Epithelial cell of prostate (primary cell): ENCODE data around the gene ENDOD1.
"Not testable (repeated sequence)": the region's sequence is repeated elsewhere in the genome, so short reads cannot be mapped to it uniquely, and the experiment has no call there.

Experiments used
- DNase-seq: peaks from one replicate; pipeline ENCODE4 v3.0.0-alpha.2; 2011; ENCODE audit warnings: low read depth, low spot score
- H3K27ac ChIP-seq: fragments of 450-650 bp; 2 replicates; pipeline ENCODE4 v1.5.1; 2017; ENCODE audit warnings: mild to moderate bottlenecking

ENDOD1 gene

DNA sequence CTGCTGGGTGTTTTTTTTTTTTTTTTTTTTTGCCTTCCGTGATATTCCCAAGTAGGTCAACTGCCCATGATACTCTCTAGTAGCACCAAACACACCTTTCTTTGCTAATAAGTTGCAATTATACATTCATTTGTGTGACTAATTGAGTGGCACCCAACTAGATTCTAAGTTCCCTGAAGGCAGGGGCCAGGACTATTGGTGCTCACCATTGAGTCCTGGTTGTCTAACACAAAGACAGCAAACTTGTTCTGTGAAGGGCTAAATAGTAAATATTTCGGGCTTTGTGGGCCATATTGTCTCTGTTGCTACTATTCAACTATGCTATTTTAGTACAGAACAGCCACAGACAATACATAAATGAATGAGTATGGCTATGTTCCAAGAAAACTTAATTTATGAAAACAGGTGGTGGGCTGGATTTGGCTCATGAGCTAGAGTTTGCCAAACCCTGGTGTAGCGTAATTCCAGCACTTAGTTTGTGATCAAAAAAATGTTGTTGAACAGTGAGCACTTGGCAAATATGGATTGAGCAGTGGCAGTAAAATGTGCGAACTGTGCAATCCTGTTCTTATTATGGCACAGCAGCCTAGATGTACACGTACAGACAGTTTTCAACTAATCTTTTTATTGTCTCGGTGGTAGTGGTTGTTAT is 11.3 kb downstream of the ENDOD1 start:
- DNase-seq = no peak
- no peak overlapping the region for H3K27ac ChIP-seq

DNA sequence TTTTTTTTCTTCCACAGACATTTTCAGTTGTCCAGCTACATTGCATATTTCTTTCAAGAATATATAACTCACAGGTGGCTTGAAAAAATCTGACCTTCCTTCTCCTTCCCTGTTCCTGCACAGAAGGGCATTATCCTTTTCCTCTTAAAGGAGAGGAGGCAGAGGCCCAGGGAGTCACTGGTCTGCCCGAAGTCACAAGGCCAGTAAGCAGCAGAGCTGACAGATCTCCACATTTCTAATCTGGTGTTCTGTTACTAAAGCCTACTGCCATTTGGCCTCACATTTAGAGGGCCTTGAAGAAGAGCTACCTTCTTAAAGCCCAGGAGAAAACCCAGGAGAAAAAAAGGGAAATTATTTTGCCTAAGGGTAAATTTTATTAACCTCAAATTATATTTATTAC is 12.3 kb downstream of the ENDOD1 start:
- no peak overlapping the region for H3K27ac ChIP-seq
- no peak for DNase-seq

DNA sequence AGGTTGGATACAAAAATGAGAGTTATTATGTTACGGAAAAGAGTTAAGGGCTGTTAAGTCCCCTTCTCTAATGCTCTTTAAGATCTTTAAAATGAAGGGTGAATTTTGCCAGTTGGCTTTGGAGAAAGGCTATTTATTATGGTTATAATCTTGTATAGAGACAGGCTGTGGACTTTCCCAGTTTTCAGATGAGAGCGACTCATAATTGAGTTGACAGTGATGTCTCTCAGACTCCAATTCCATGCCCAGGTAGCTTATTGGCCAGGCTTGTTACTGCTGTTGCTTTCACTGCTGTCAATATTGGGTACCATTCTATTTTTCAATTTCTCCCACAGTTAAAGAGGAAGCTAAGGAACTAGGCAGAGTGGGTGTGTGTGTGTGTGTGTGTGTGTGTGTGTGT is 13.1 kb downstream of the ENDOD1 start:
- no peak overlapping the region for H3K27ac ChIP-seq
- no peak for DNase-seq

DNA sequence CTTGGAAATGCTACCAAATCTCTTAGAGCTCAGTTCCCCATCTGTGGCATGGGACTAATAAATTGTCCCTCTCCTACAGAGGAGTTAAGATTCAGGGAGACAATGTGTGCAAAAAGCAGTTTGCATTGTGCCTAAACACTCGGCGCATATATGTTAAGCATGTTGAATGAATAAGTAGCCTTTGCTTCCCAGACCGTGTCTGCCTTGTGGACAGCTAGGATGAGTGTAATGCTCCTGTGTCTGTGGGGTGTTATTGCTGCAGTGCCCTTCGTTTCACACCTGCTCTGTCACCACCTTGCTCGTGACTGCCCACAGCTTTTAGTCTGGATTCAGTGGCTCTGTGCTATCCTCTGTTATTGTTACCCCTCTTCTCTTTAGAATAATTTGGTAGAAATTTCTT is 14.1 kb downstream of the ENDOD1 start:
- DNase-seq = no peak
- H3K27ac ChIP-seq = no peak overlapping the region

DNA sequence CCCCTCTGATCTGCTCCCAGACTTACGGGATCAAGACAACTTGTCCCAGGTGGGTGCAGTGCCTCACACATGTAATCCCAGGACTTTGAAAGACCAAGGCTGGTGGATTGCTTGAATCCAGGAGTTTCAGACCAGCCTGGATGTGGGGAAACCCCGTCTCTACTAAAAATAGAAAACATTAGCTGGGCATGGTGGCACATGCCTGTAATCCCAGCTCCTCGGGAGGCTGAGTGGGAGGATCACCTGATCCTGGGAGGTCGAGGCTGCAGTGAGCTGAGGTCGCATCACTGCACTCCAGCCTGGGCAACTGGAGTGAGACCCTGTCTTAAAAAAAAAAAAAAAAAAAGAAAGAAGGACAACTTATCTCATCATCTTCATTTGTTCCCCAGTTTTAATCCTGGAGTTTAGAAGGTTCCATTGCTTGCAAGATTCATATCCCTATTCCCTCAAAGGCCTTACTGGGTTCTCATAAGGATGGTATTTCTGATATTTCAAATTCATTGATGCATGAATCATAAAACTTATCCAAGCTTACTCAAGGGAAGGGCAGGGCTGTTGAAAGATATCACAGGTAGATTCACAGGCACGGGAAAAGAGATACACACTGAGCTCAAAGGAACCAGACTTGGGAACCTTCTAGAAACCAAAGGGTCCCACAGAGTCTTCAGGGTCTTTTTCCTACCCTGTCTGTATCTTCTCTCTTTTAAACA is 14.6 kb downstream of the ENDOD1 start:
- H3K27ac ChIP-seq = peak overlapping the region; percentile 32
- DNase-seq = no peak

DNA sequence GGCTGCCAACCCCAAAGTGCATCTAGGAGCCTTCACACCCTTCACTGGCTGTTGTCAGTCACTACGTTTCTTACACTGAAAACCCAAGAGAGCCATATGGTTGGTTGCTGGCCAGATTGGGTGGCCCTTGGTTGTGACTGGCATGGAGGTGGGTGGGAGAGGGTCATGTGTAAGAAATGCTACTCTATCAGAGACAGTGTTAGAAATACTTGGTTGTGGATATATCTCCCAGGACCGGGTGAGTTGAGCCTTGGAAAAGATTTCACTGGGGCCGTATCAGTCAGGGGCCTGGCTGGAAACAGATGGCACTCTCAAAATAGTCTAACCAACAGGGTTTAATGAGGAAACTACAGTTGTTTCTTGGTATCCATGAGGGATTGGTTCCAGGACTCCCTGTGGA is 15.2 kb downstream of the ENDOD1 start:
- DNase-seq = no peak
- peak overlapping the region; percentile 32 for H3K27ac ChIP-seq

DNA sequence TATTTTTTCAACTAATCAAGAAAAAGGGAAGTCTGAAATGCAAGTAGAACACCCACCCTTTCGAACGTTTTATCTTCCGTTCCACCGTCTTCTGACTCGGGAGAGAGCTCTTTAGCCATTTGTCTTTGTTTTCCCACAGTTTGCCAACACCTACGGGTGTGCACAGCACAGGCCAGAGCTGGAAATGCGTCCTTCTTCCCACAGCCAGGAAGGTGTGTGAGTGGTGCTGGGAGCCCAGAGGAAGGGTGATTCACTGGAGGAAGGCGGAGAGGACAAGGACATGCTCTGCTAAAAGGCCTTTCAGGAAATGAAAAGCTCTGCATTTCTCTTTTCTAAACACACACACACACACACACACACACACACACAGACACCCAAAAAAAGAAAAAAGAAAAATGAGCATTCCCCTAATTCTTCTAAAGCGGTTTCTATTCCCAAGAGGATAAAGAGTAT is 18.5 kb downstream of the ENDOD1 start:
- peak; percentile 53 for DNase-seq

DNA sequence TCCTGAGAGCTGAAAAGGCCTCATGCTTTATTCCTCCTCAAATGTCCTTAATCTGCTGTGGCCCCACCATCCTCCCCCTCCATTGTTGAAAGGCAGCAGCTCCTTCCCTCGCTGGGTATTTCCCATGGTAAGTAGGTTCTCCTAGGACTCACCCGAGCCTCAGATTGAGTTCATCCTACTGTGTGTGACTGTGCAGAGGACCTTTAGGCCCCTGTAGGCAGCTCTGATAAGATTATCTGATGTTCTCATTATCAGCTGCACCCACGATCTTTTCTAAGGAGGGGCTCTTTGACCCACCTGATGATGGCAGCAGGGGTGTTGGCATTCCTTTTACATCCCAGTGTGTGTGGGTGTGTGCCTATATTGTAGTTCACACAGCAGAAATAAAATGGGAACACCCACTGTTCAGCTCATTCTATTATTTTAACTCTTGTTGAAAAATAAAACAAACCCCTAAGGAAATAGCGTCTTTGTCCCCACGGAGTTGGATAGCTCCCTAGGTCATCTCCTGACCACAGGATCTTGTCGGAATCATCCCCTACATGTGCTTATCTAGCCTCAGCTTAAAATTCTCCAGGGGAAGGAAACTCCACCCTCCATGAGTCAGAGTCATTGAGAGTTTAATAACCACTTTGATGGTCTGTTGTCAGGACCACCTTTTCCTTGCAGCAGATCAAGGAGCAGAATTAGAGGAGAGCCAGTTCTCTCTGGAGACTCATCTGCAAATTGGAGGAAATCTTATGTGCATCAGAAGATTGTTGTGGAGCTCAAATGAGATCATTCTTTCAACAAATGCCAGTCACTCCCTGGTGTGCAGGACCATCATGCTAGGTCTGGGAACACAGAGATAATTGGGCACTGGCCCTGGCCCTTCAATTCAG is 19.3 kb downstream of the ENDOD1 start:
- peak overlapping the region; percentile 96 for H3K27ac ChIP-seq
- DNase-seq = no peak

More for the DNA sequence above, 18.5 kb downstream of the ENDOD1 start:
- peak overlapping the region; percentile 96 for H3K27ac ChIP-seq

DNA sequence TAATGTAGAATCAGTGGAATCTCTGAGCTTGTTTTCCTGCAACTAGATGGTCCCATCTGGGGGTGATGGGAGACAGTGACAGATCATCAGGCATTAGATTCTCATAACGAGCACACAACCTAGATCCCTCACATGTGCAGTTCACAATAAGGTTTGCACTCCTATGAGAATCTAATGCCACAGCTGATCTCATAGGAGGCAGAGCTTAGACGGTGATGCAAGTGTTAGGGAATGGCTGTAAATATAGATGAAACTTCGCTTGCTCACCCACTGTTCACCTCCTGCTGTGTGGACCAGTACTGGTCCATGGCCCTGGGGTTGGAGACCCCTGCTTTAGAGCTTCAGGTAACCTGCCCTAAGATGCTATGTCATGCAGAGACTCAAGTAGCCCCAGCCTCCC is 21.8 kb downstream of the ENDOD1 start:
- H3K27ac ChIP-seq = peak overlapping the region; percentile 33
- DNase-seq = not testable (repeated sequence)

DNA sequence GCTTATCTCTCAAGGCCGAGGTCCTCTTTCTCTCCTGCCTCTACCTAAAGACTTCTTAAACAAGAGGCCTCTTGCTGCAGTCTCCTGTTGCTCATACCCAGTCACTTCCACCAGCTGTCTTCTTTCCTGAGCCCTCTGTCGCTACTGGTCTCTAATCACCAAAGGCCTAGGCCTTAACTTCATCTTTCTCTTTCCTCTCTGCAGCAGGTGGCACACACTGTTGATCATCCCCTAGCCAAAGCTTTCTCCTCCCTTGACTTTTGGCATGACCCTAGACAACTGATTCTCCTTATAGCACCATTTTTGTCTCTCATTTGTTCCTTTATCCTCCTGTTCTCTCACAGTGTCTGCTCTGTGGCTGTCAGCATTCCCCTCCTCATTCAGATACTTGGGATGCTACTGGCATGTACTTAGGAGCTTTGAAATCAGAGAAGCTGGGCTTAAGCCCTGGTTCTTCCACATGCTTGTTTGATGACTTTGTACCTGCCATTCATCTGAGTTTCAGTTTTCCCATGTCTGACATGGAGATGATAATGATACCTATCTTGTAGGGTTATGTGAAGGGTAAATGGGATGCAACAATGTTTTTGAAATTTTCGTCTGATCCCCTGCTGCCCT is 22.4 kb downstream of the ENDOD1 start:
- peak overlapping the region; percentile 33 for H3K27ac ChIP-seq
- no peak for DNase-seq

DNA sequence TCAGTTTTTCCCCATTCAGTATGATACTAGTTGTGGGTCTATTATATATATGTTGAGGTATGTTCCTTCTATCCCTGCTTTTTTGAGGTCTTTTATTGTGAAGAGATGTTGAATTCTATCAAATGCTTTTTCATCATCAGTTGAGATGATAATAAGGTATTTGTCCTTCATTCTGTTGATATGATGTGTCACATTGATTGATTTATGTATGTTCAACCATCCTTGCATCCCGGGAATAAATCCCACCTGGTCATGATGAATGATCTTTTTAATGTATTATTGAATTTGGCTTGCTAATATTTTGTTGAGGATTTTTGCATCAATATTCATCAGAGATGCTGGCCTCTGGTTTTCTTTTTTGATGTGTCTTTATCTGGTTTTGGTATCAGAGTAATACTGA is 26.0 kb downstream of the ENDOD1 start:
- H3K27ac ChIP-seq = no peak overlapping the region
- no peak for DNase-seq

DNA sequence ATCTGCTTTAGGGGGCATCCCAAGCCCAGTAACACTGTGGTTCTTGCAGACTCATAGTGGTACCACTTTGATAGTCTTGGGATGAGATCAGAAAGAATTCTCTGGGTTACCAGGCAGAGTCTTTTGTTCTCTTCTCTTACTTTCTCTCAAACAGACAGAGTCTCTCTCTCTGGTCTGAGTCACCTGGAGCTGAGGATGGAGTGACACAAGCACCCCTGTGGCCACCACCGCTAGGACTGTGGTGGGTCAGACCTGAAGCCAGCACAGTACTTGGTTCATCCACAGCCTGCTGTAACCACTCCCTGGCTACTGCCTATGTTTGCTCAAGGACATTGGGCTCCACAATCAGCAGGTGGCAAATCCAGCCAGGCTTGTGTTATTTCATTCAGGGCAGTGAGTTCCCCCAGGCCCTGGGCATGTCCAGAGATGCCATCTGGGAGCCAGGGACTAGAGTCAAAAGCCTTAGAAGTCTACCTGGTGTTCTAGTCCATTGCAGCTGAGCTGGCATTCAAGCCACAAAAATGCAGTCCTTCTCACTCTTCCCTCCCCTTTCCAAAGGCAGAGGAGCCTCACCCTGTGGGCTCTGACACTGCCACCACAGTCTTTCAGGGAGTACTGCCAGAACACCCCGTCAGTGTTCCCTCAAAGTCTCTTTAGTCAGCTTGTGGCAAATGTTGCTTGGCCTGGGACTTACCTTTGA is 29.9 kb downstream of the ENDOD1 start:
- peak overlapping the region; percentile 64 for H3K27ac ChIP-seq
- DNase-seq = no peak

DNA sequence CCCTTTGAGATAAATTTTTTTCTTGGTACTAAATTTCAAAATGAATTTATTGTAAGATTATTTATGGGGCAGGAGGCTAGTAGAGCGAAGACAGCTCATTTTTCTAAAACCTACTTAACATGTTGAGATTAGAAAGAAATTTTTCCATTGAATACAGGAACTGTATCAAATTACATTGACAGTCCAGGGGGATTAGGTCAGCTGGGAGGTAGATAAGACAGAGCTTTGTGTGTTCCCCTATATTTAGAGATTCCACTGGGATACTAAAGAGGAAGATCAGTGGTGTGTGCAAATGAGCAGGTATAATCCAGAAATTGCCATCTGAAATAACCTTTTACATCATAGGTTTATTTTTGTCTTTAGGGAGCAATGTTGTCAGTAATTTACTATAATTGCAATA is 32.1 kb downstream of the ENDOD1 start:
- no peak overlapping the region for H3K27ac ChIP-seq
- no peak for DNase-seq

DNA sequence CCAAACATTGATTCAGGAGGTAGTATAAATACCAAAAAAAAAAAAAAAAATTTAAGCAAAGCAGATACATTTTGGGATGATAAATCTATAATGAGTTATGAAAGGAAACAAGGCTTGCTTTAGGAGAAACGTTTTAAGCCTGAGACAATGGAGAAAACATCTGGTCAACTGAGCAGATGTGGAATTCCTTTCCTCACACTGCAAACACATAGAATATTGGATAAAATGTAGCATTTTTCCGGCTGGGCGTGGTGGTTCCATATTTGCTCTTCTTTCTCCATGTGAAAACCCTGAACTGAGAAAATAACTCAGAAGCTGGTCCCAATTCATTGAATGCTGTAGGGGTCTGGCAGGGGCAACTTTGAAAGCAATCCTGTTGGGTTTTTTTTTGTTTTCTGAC is 33.9 kb downstream of the ENDOD1 start:
- H3K27ac ChIP-seq = no peak overlapping the region
- DNase-seq = no peak

DNA sequence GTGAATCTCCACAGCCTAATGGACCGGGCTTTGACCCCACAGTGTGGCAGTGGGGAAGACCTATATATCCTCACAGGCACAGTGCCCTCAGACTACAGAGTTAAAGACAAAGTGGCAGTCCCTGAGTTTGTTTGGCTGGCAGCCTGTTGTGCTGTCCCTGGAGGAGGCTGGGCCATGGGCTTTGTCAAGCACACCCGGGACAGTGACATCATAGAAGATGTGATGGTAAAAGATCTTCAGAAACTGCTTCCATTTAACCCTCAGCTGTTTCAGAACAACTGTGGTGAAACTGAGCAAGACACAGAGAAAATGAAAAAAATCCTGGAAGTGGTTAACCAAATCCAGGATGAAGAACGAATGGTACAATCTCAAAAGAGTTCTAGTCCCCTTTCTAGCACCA is 39.0 kb downstream of the ENDOD1 start:
- no peak for DNase-seq
- no peak overlapping the region for H3K27ac ChIP-seq

DNA sequence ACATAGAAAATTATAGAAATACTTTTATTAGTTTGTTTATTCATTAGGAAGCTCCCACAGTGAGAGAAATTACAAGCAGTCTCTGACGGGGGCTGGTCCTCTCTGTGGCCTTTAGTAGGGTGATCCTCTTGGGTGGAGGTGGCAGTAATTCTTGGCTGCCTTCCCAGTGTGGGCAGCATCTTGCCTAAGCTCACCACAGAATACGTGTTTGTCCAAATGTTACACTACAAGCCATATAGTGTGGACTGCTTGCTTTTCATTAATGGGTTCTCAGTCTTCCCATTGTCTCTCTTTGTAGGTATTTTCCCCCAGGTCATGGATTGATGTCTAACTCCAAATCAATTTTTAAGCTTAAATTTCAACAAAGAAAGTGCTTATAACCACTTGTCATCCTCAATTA is 43.3 kb downstream of the ENDOD1 start:
- peak overlapping the region; percentile 86 for H3K27ac ChIP-seq
- no peak for DNase-seq

DNA sequence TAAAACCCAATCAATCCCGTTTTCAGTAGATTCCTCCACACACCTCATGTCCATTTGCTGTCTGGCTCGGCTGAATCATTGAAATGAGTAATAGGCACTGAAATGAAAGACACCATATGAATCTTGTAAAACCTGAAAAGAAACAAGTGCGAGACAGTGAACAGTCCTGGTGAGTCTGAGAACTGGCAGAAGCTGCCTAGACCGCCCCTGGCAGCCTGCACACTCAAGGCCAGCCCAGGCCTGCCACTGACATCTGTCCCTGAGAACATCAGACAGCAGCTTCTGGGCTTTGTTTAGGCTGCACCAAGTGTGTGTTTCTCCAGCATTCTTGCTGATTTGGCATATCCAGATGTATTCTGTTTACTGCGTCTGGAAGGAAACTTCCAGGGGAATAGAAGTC is 44.8 kb downstream of the ENDOD1 start:
- H3K27ac ChIP-seq = peak overlapping the region; percentile 86
- peak; percentile 98 for DNase-seq

DNA sequence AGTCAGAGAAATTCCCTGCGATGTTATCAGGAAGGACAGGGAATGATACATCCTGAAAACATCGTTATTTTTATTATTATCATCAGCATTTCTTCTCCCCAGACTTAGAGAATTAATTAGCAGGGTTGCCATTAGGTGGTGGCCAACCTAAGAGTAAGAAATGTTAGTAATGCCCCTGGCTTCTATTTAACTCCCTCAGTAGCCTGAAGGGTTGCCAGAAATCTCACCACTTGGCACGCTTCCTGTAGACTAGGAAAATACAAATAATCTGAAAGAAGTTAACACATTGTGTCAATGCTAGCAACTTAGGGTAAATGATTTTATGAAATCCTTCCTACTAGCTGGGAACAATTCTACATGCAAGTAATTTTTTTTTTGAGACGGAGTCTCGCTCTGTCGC is 45.5 kb downstream of the ENDOD1 start:
- peak overlapping the region; percentile 86 for H3K27ac ChIP-seq
- no peak for DNase-seq

DNA sequence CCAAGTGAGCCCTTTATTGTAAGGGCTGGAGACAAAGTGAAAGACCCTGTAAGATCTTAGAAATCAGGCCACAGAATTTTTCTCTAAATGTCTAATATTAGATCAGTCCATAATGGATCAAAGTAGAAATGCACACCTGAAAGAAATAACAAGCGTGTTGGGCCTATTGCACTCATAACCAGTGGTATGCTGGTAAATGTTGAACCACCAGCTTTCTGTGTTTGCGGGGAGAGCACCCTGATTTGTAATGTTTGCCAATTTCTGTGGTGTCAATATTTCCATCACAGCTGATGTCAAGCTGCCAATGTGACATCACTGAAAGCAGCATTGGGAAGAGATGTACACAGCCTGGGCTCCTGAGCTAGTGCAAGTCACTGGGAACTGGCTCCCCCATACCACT is 46.2 kb downstream of the ENDOD1 start:
- H3K27ac ChIP-seq = no peak overlapping the region
- DNase-seq = no peak

DNA sequence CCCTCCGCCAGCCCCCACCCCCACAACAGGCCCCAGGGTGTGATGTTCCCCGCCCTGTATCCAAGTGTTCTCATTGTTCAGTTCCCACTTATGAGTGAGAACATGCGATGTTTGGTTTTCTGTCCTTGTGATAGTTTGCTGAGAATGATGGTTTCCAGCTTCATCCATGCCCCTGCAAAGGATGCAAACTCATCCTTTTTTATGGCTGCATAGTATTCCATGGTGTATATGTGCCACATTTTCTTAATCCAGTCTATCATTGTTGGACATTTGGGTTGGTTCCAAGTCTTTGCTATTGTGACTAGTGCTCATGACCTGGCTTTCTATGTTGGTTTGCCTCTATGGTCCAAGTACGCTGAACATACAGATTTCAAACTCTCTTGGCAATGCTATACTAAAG is 47.1 kb downstream of the ENDOD1 start:
- not testable (repeated sequence) for H3K27ac ChIP-seq, DNase-seq
